GM12874 (cell line): Measurements from ENCODE around the gene GMDS.

Experiments
- TF ChIP-seq, protein P1 (sequence below): IDR thresholded peaks from 2 replicates; pipeline ENCODE4 v1.5.1; 2011; ENCODE audit warnings: low read depth, mild to moderate bottlenecking, control low read depth, low read length, moderate library complexity; ENCODE audit not compliant: insufficient read depth

Gene GMDS

DNA sequence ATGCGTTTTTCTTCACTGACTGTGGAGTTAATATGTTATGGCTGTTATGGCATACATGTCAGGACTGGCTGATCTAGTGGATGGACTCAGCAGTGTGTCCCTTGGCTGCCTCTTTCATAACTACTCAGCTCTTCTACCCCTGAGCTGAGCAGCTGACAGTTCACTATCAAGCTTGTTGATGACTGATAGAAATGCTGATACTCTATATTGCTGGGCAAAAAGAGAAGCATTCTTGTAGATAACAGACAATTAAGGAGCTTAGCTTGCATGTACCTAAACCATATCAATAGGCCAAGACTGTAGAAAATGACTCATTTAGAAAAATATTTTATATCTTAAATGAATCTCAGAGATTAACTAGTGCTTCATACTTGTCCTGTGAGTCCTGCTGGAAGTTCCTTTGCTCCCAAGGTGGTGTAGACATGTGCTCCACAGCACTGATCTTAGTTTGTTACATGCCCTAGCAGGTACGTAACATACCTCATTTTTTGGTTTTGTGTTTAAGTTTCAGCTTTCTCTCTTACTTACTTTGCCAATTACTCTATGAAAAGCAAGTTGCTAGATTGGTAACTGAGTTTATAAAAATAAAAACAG is 236.9 kb downstream of the GMDS start:
- TF ChIP-seq, protein P1, sequence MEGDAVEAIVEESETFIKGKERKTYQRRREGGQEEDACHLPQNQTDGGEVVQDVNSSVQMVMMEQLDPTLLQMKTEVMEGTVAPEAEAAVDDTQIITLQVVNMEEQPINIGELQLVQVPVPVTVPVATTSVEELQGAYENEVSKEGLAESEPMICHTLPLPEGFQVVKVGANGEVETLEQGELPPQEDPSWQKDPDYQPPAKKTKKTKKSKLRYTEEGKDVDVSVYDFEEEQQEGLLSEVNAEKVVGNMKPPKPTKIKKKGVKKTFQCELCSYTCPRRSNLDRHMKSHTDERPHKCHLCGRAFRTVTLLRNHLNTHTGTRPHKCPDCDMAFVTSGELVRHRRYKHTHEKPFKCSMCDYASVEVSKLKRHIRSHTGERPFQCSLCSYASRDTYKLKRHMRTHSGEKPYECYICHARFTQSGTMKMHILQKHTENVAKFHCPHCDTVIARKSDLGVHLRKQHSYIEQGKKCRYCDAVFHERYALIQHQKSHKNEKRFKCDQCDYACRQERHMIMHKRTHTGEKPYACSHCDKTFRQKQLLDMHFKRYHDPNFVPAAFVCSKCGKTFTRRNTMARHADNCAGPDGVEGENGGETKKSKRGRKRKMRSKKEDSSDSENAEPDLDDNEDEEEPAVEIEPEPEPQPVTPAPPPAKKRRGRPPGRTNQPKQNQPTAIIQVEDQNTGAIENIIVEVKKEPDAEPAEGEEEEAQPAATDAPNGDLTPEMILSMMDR: no peak

DNA sequence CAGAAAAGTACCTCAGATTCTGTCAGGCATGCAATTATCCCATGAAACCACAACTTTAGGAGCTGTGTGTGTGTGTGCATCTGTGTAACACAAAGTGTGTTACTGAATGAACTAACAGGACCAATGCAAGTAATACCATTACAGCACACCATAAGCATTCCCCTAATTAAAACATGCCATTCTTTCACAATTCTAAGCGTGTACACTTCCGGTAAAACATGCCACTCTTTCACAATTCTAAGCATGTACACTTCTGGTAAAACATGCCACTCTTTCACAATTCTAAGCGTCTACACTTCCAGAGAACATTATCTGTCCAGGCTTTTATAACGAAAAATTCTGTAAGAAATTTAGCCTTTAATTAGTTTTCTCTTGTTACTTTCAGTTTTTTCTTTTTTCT is 238.2 kb downstream of the GMDS start:
- TF ChIP-seq, protein P1: no peak

DNA sequence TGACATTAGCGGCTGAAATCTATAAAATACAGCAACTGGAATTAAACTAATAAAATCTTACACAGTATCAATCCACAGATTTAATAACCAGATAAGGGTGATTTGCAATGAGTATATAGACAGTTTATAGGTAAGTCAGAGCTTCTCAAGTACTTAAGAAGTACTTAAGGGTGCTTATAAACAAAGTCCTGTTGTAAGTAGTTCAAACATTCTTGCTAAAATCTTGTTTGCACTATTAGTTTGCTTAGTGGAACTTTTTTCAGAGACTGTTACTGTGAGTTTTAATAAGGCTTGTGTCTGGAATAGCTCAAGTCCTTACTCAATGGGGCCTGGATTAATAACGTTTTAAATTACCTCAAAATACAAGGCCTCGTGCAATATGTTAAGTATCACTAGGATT is 240.5 kb downstream of the GMDS start:
- TF ChIP-seq, protein P1: no peak

DNA sequence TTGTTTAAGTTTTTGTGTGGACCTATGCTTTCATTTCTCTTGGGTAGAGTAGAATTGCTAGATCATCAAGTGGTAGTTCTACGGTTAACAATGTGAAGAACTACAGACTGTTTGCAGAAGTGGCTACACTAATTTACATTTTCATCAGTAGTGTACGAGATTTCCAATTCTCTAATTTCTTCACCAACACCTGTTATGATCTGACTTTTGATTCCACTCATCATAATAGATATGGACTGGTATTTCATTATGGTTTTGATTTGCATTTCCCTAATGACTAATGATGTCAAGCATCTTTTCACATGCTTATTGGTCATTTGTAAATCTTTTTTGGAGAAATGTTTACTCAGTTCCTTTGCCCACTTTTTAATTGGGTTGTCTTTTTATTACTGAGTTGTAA is 244.4 kb downstream of the GMDS start:
- TF ChIP-seq, protein P1: no peak

DNA sequence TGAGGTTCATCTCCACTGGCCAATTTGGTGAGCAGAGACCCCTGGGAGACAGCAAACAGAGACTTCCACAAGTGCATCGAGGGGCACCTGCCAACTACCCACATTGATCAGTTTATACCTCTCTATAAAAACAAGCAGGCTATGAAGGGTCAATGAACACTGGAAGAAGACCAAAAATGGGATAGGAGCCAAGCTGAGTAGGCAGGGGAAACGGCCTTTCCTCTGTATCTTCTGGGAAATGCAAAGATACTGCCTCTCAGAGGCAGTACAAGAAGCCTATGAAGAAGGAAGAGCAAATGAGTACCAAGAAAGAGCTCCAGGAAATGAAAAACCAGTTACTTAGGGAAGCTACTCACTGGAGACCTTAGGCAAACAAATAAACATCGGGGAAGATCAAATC is 247.7 kb downstream of the GMDS start:
- TF ChIP-seq, protein P1: no peak

DNA sequence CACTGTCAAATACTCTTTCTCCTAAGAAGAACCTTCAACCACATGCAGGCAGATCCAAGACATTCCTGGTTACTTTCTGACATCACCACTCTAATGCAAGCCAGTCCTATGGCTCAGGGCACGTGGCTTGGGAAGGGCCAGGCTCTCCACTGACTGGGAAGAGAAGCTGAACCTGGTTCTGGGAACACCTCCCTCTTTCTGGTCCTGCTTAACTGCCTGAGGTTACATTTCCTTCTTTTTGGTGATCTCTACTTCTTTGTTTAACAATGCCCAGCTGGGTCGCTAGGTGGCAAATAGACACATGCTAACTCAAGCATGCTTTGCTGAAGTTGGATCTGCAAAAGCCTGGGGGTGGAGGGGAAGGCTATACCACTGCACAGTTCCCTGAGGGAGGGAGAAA is 249.8 kb downstream of the GMDS start:
- TF ChIP-seq, protein P1: no peak

DNA sequence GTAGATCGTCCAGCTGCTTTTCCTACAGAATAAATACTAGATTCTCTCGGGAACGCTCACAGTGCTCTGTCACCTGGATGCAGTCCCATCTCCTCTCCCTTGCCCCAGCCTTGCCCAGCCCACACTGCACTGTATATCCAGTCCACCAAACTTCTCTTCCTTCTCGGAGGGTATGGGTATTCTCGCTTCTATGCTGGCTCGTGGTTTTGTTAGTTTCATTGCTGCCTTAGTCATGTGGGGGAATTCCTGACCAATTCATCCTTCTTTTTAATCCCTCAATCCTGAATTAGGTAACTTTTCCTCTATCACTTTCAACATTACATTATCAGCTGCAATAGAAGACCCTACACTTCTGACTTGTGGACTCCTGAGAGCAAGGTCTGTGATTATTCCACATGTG is 252.4 kb downstream of the GMDS start:
- TF ChIP-seq, protein P1: no peak
